Ascending aorta (tissue), 2 donors: ENCODE results near the gene MESP1. TPM values are rescaled to one million over a fixed set of nuclear protein-coding genes. Genes with fewer than 3 reads are reported as not detected.
A peak's percentile ranks its signal among the peaks of the same experiment; 100 is the strongest.

Source experiments
- DNase-seq, 2 donors: peaks; one replicate each; pipeline ENCODE4 v3.0.0-alpha.2; 2019; ENCODE audit warnings: low spot score in 2 of 2
- H3K27ac ChIP-seq, 2 donors: fragments of 200-600 bp; sonication (generic); one replicate each; pipeline ENCODE4 v1.5.1; 2016 to 2017; ENCODE audit warnings: mild to moderate bottlenecking in 1 of 2
- H3K27me3 ChIP-seq: fragments of 200-600 bp; sonication (generic); one replicate; pipeline ENCODE4 v1.5.1; 2017
- H3K36me3 ChIP-seq, 2 donors: fragments of 200-600 bp; sonication (generic); one replicate each; pipeline ENCODE4 v1.5.1; 2016
- H3K4me1 ChIP-seq, 2 donors: fragments of 200-600 bp; sonication (generic); one replicate each; pipeline ENCODE4 v1.5.1; 2016 to 2017; ENCODE audit warnings: mild to moderate bottlenecking in 1 of 2
- H3K4me3 ChIP-seq, 2 donors: fragments of 200-600 bp; sonication (generic); one replicate each; pipeline ENCODE4 v1.5.1; 2016 to 2017; ENCODE audit warnings: mild to moderate bottlenecking in 1 of 2
- H3K9me3 ChIP-seq, 2 donors: fragments of 200-600 bp; sonication (generic); one replicate each; pipeline ENCODE4 v1.5.1; 2016
- intact Hi-C: fragments of 100-400 bp; cut with DNase I; formaldehyde crosslinking; loops from one replicate; pipeline ENCODE4 v1.15.1; 2023
- total RNA-seq: library from RNA; depleted of rRNA; stranded (reverse); fragments of >200 nt; gene quantifications from one replicate; pipeline ENCODE4 v1.1.0, GENCODE V29; 2016
- TF ChIP-seq, protein P1 (sequence below), 3 experiments: fragments of 200-600 bp in 2 of 3; fragments of 450-650 bp in 1 of 3; sonication (generic) in 2 of 3; IDR thresholded peaks; one replicate each; pipeline ENCODE4 v1.5.1; 2016 to 2019; ENCODE audit warnings: antibody characterized with exemption in 3 of 3, mild to moderate bottlenecking in 1 of 3, moderate library complexity in 1 of 3

Gene MESP1
- total RNA-seq, 1 donor from 2014 or later, result 0.85 TPM

GRCh38 chr15:89754361-89755154, 3.5 kb upstream of the MESP1 start:
- H3K27ac ChIP-seq, result no peak overlapping the region
- H3K9me3 ChIP-seq, result no peaks in the 10 kb centered on the region
- peaks cover 6 to 15% of the 10 kb centered on the region in 2 donors for H3K4me1 ChIP-seq
- intact Hi-C loops, result no loop called here
- H3K36me3 ChIP-seq, result no peaks in the 10 kb centered on the region
- no peak overlapping the region for H3K4me3 ChIP-seq
- TF ChIP-seq, protein P1, sequence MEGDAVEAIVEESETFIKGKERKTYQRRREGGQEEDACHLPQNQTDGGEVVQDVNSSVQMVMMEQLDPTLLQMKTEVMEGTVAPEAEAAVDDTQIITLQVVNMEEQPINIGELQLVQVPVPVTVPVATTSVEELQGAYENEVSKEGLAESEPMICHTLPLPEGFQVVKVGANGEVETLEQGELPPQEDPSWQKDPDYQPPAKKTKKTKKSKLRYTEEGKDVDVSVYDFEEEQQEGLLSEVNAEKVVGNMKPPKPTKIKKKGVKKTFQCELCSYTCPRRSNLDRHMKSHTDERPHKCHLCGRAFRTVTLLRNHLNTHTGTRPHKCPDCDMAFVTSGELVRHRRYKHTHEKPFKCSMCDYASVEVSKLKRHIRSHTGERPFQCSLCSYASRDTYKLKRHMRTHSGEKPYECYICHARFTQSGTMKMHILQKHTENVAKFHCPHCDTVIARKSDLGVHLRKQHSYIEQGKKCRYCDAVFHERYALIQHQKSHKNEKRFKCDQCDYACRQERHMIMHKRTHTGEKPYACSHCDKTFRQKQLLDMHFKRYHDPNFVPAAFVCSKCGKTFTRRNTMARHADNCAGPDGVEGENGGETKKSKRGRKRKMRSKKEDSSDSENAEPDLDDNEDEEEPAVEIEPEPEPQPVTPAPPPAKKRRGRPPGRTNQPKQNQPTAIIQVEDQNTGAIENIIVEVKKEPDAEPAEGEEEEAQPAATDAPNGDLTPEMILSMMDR (IDR thresholded peaks at IDR 0.05), result no peak
- no peak for DNase-seq
- H3K27me3 ChIP-seq, result no peaks in the 10 kb centered on the region

GRCh38 chr15:89753855-89754254, 2.8 kb upstream of the MESP1 start:
- Histone ChIP-seq H3K27me3 (no peaks in the 10 kb centered on the region), H3K9me3 (no peaks in the 10 kb centered on the region), H3K4me3 (no peak overlapping the region), H3K36me3 (no peaks in the 10 kb centered on the region), H3K4me1 (peaks cover 6 to 16% of the 10 kb centered on the region in 2 donors), H3K27ac (no peak overlapping the region)
- DNase-seq, result no peak
- intact Hi-C loops, result no loop called here
- TF ChIP-seq, protein P1 (IDR thresholded peaks at IDR 0.05), result no peak

DNA sequence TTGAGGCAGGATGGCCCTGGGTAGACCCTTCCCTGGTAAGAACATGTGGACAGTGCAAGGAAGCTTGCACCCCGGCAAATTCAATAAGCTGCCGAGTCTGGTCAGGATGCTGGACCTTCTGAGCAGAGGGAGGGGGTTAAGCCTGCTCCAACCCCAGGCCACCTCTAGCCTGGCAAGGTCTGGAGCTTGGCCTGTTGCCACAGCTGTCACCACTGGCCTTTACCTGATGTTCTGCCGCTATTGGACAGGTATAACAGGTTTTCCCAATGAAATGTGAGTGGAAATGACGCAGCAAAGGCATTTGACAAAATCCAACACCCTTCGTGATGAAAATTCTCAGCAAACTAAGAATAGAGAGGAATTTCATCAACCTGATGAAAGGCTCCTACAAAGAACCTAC, 699 bp upstream of the MESP1 start:
- TF ChIP-seq, protein P1 (IDR thresholded peaks at IDR 0.05), result no peak
- peaks cover 6 to 16% of the 10 kb centered on the region in 2 donors for H3K4me1 ChIP-seq
- no peak for DNase-seq
- H3K36me3 ChIP-seq, result no peaks in the 10 kb centered on the region
- H3K4me3 ChIP-seq, result peak overlapping the region in 1 of 2 donors; percentile 78
- no peaks in the 10 kb centered on the region for H3K27me3 ChIP-seq
- H3K9me3 ChIP-seq, result no peaks in the 10 kb centered on the region
- intact Hi-C loops, result loop anchor here (2.0 kb wide), 1 partner anchor 105 kb away; no protein-coding TSS in a partner anchor
- no peak overlapping the region for H3K27ac ChIP-seq

GRCh38 chr15:89749951-89750559, 994 bp downstream of the MESP1 start:
- TF ChIP-seq, protein P1 (IDR thresholded peaks at IDR 0.05), result no peak
- H3K27me3 ChIP-seq, result no peaks in the 10 kb centered on the region
- intact Hi-C loops, result loop anchor here (2.0 kb wide), 1 partner anchor 103 kb away; no protein-coding TSS in a partner anchor
- H3K4me1 ChIP-seq, result peaks cover 6 to 16% of the 10 kb centered on the region in 2 donors
- H3K9me3 ChIP-seq, result no peaks in the 10 kb centered on the region
- no peak for DNase-seq
- H3K27ac ChIP-seq, result no peak overlapping the region
- H3K4me3 ChIP-seq, result peak overlapping the region; percentile 77 to 78
- no peaks in the 10 kb centered on the region for H3K36me3 ChIP-seq

DNA sequence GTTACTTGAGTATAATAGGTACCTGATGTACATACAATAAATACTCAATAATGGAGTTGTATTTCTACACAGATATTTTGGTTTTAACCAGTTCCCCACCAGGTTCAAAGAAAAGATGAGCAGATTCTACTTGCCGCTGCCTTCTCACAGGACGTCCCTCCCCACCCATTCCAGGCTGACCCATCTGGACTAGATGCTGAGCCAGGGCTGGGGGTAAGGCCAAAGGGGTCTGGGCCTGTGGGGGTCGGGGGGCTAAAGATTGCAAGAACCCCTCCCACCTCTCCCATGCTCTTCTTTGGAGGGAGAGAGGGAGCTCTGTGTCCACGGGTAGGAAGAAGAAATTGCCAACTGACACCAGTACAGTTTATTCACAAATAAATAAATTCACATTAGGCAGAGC, 1.5 kb downstream of the MESP1 start:
- intact Hi-C loops, result no loop called here
- Histone ChIP-seq H3K4me3 (peak overlapping the region; percentile 77 to 78), H3K9me3 (no peaks in the 10 kb centered on the region), H3K27me3 (no peaks in the 10 kb centered on the region), H3K4me1 (peaks cover 6 to 16% of the 10 kb centered on the region in 2 donors), H3K36me3 (no peaks in the 10 kb centered on the region), H3K27ac (no peak overlapping the region)
- TF ChIP-seq, protein P1 (IDR thresholded peaks at IDR 0.05), result no peak
- DNase-seq, result no peak
